Jurkat, Clone E6-1 (cell line): ENCODE measurements around the gene CTSD.
A peak's percentile ranks its signal among the peaks of the same experiment; 100 is the strongest.

Experiments used
- DNase-seq: peaks from one replicate; pipeline ENCODE4 v3.0.0-alpha.2; 2011; ENCODE audit warnings: low read depth, low spot score
- H3K4me3 ChIP-seq: 2 replicates; pipeline ENCODE4 v1.5.1; 2011; ENCODE audit warnings: mild to moderate bottlenecking, low read length, control low read depth, moderate library complexity

CTSD gene

GRCh38 chr11:1736447-1736992 is 27.2 kb downstream of the CTSD start:
- DNase-seq = no peak
- no peak overlapping the region for H3K4me3 ChIP-seq

GRCh38 chr11:1735271-1735670 is 28.5 kb downstream of the CTSD start:
- H3K4me3 ChIP-seq = no peak overlapping the region
- DNase-seq = no peak

- no peak overlapping the region for H3K4me3 ChIP-seq
- DNase-seq = no peak
Observed at GRCh38 chr11:1734641-1735081, 29.1 kb downstream of the CTSD start.

- no peak for DNase-seq
- H3K4me3 ChIP-seq = no peak overlapping the region
Observed at GRCh38 chr11:1733716-1734640, 29.7 kb downstream of the CTSD start.

GRCh38 chr11:1733009-1733715 is 30.6 kb downstream of the CTSD start:
- no peak for DNase-seq
- H3K4me3 ChIP-seq = no peak overlapping the region

- H3K4me3 ChIP-seq = no peak overlapping the region
- DNase-seq = no peak
Observed at GRCh38 chr11:1732418-1733008, 31.2 kb downstream of the CTSD start.

GRCh38 chr11:1731451-1732059 is 32.2 kb downstream of the CTSD start:
- DNase-seq = no peak
- H3K4me3 ChIP-seq = no peak overlapping the region

GRCh38 chr11:1730059-1730629 is 33.6 kb downstream of the CTSD start:
- H3K4me3 ChIP-seq = no peak overlapping the region
- DNase-seq = no peak

- no peak overlapping the region for H3K4me3 ChIP-seq
- no peak for DNase-seq
Observed at GRCh38 chr11:1729692-1730011, 34.1 kb downstream of the CTSD start.

GRCh38 chr11:1728931-1729691 is 34.6 kb downstream of the CTSD start:
- DNase-seq = peak; percentile 80
- H3K4me3 ChIP-seq = peak overlapping the region; percentile 21

GRCh38 chr11:1728301-1728700 is 35.4 kb downstream of the CTSD start:
- no peak for DNase-seq
- H3K4me3 ChIP-seq = no peak overlapping the region

GRCh38 chr11:1727861-1728260 is 35.9 kb downstream of the CTSD start:
- DNase-seq = no peak
- no peak overlapping the region for H3K4me3 ChIP-seq

GRCh38 chr11:1727096-1727690 is 36.5 kb downstream of the CTSD start:
- DNase-seq = no peak
- H3K4me3 ChIP-seq = no peak overlapping the region

- DNase-seq = no peak
- H3K4me3 ChIP-seq = no peak overlapping the region
Observed at GRCh38 chr11:1719781-1720180, 43.9 kb downstream of the CTSD start.

- H3K4me3 ChIP-seq = no peak overlapping the region
- DNase-seq = no peak
Observed at GRCh38 chr11:1718326-1718725, 45.4 kb downstream of the CTSD start.

GRCh38 chr11:1717745-1718144 is 46.0 kb downstream of the CTSD start:
- no peak for DNase-seq
- H3K4me3 ChIP-seq = no peak overlapping the region

GRCh38 chr11:1714908-1715885 is 48.5 kb downstream of the CTSD start:
- no peak for DNase-seq

More at GRCh38 chr11:1714908-1715885, 48.5 kb downstream of the CTSD start:
- H3K4me3 ChIP-seq = no peak overlapping the region
